HG02763 (cell line): ENCODE measurements around the gene UROC1.

ENCODE experiments used
- ATAC-seq: cut with Tn5 transposase; IDR thresholded peaks from one replicate; pipeline ENCODE4 v1.9.1; 2021; ENCODE audit warnings: mild to moderate bottlenecking, moderate library complexity; ENCODE audit not compliant: unreplicated experiment

The UROC1 gene

GRCh38 chr3:126517986-126518778 lies 609 bp upstream of the UROC1 start:
- no peak for ATAC-seq

- ATAC-seq, result no peak
Measured at GRCh38 chr3:126516936-126517290, 660 bp downstream of the UROC1 start.

- no peak for ATAC-seq
Measured at GRCh38 chr3:126516152-126516935, 1.2 kb downstream of the UROC1 start.

GRCh38 chr3:126515066-126515706 lies 2.4 kb downstream of the UROC1 start:
- no peak for ATAC-seq

GRCh38 chr3:126514161-126514560 lies 3.4 kb downstream of the UROC1 start:
- no peak for ATAC-seq

- ATAC-seq, result no peak
Measured at GRCh38 chr3:126512916-126513650, 4.5 kb downstream of the UROC1 start.

- no peak for ATAC-seq
Measured at GRCh38 chr3:126512026-126512425, 5.5 kb downstream of the UROC1 start.

- ATAC-seq, result no peak
Measured at GRCh38 chr3:126511291-126511690, 6.3 kb downstream of the UROC1 start.

GRCh38 chr3:126510308-126510910 lies 7.2 kb downstream of the UROC1 start:
- no peak for ATAC-seq

- no peak for ATAC-seq
Measured at GRCh38 chr3:126509597-126510307, 7.8 kb downstream of the UROC1 start.

- ATAC-seq, result no peak
Measured at GRCh38 chr3:126508564-126508964, 9.0 kb downstream of the UROC1 start.

- ATAC-seq, result no peak
Measured at GRCh38 chr3:126507886-126508285, 9.7 kb downstream of the UROC1 start.

- ATAC-seq, result no peak
Measured at GRCh38 chr3:126503701-126504100, 13.9 kb downstream of the UROC1 start.

- no peak for ATAC-seq
Measured at GRCh38 chr3:126502656-126503055, 14.9 kb downstream of the UROC1 start.

- no peak for ATAC-seq
Measured at GRCh38 chr3:126501736-126502135, 15.8 kb downstream of the UROC1 start.

- ATAC-seq, result no peak
Measured at GRCh38 chr3:126501054-126501453, 16.5 kb downstream of the UROC1 start.

GRCh38 chr3:126500016-126500415 lies 17.6 kb downstream of the UROC1 start:
- no peak for ATAC-seq

GRCh38 chr3:126499401-126499800 lies 18.2 kb downstream of the UROC1 start:
- ATAC-seq, result no peak

GRCh38 chr3:126498929-126499328 lies 18.6 kb downstream of the UROC1 start:
- ATAC-seq, result no peak

GRCh38 chr3:126498461-126498860 lies 19.1 kb downstream of the UROC1 start:
- ATAC-seq, result no peak
